ENCODE results near the gene ESPNL.

ESPNL gene

GRCh38 chr2:238150686-238151085, 50.5 kb downstream of the ESPNL start:
- H3K4me3 ChIP-seq (ENCODE audit: low read depth, low read length) = no peak overlapping the region
- TF ChIP-seq CTCF (IDR thresholded peaks at IDR 0.05) = no peak
- no peak overlapping the region for H3K9ac ChIP-seq
- no peak overlapping the region for H3K27ac ChIP-seq
- no peak overlapping the region for H2AFZ ChIP-seq
- H3K79me2 ChIP-seq = no peaks in the 10 kb centered on the region
- no peak overlapping the region for H3K4me2 ChIP-seq (ENCODE audit: low read length)
- H3K4me1 ChIP-seq = no peaks in the 10 kb centered on the region
- H3K27me3 ChIP-seq (ENCODE audit: control insufficient read depth, insufficient read depth, low read length) = no peaks in the 10 kb centered on the region
- no peaks in the 10 kb centered on the region for H3K9me3 ChIP-seq (ENCODE audit: control insufficient read depth, low read length)
- H3K36me3 ChIP-seq (ENCODE audit: control insufficient read depth, insufficient read depth, low read length) = no peaks in the 10 kb centered on the region

- Histone ChIP-seq H3K27me3 (ENCODE audit: control insufficient read depth, insufficient read depth, low read length) (no peaks in the 10 kb centered on the region), H3K4me3 (ENCODE audit: low read depth, low read length) (no peak overlapping the region), H3K27ac (no peak overlapping the region), H3K79me2 (no peaks in the 10 kb centered on the region), H3K4me2 (ENCODE audit: low read length) (no peak overlapping the region), H3K36me3 (ENCODE audit: control insufficient read depth, insufficient read depth, low read length) (no peaks in the 10 kb centered on the region), H3K9ac (no peak overlapping the region), H3K9me3 (ENCODE audit: control insufficient read depth, low read length) (no peaks in the 10 kb centered on the region), H3K4me1 (no peaks in the 10 kb centered on the region), H2AFZ (no peak overlapping the region)
- TF ChIP-seq CTCF (IDR thresholded peaks at IDR 0.05) = no peak
These were observed 51.1 kb downstream of the ESPNL start for GRCh38 chr2:238151205-238151604.

- Histone ChIP-seq H3K9me3 (ENCODE audit: control insufficient read depth, low read length) (no peaks in the 10 kb centered on the region), H3K36me3 (ENCODE audit: control insufficient read depth, insufficient read depth, low read length) (no peaks in the 10 kb centered on the region), H3K4me1 (no peaks in the 10 kb centered on the region), H2AFZ (no peak overlapping the region), H3K4me3 (ENCODE audit: low read depth, low read length) (no peak overlapping the region), H3K27me3 (ENCODE audit: control insufficient read depth, insufficient read depth, low read length) (no peaks in the 10 kb centered on the region), H3K79me2 (no peaks in the 10 kb centered on the region), H3K27ac (no peak overlapping the region), H3K4me2 (ENCODE audit: low read length) (no peak overlapping the region), H3K9ac (no peak overlapping the region)
- TF ChIP-seq CTCF (IDR thresholded peaks at IDR 0.05) = no peak
These were observed 51.6 kb downstream of the ESPNL start for GRCh38 chr2:238151628-238152235.

GRCh38 chr2:238152771-238153688, 52.9 kb downstream of the ESPNL start:
- H3K4me1 ChIP-seq = no peaks in the 10 kb centered on the region
- no peaks in the 10 kb centered on the region for H3K79me2 ChIP-seq
- no peak for TF ChIP-seq CTCF (IDR thresholded peaks at IDR 0.05)
- no peak overlapping the region for H2AFZ ChIP-seq
- H3K4me3 ChIP-seq (ENCODE audit: low read depth, low read length) = no peak overlapping the region
- H3K27ac ChIP-seq = no peak overlapping the region
- H3K27me3 ChIP-seq (ENCODE audit: control insufficient read depth, insufficient read depth, low read length) = no peaks in the 10 kb centered on the region
- H3K4me2 ChIP-seq (ENCODE audit: low read length) = no peak overlapping the region
- no peaks in the 10 kb centered on the region for H3K36me3 ChIP-seq (ENCODE audit: control insufficient read depth, insufficient read depth, low read length)
- no peaks in the 10 kb centered on the region for H3K9me3 ChIP-seq (ENCODE audit: control insufficient read depth, low read length)
- H3K9ac ChIP-seq = no peak overlapping the region

Data from parathyroid adenoma (tissue), 2 donors.